GM18951 (cell line): ENCODE results near the gene F2RL2.

Source experiments
- POLR2A ChIP-seq: IDR thresholded peaks from 4 replicates; pipeline ENCODE4 v1.6.1; 2011; ENCODE audit warnings: mild to moderate bottlenecking; ENCODE audit not compliant: insufficient read length, insufficient read depth; ENCODE audit errors: extremely low read depth
- in situ Hi-C: fragments of 300-500 bp; cut with MboI; formaldehyde crosslinking; loops from one replicate; pipeline ENCODE4 v1.12.0; 2022; ENCODE audit warnings: low sequenced_read_pairs, mixed read lengths, inconsistent platforms; ENCODE audit not compliant: unreplicated experiment

F2RL2 gene

GRCh38 chr5:76642390-76643040 is 19.3 kb upstream of the F2RL2 start:
- TF ChIP-seq POLR2A = no peak
- in situ Hi-C loops = no loop called here

GRCh38 chr5:76641514-76642120 is 18.4 kb upstream of the F2RL2 start:
- TF ChIP-seq POLR2A = no peak
- in situ Hi-C loops = no loop called here

GRCh38 chr5:76638479-76638878 is 15.3 kb upstream of the F2RL2 start:
- in situ Hi-C loops = no loop called here
- TF ChIP-seq POLR2A = no peak

GRCh38 chr5:76637490-76637889 is 14.3 kb upstream of the F2RL2 start:
- TF ChIP-seq POLR2A = no peak
- in situ Hi-C loops = no loop called here

- in situ Hi-C loops = no loop called here
- TF ChIP-seq POLR2A = no peak
Observed at GRCh38 chr5:76634661-76635060, 11.5 kb upstream of the F2RL2 start.

GRCh38 chr5:76626738-76627137 is 3.5 kb upstream of the F2RL2 start:
- TF ChIP-seq POLR2A = no peak
- in situ Hi-C loops = no loop called here

- TF ChIP-seq POLR2A = no peak
- in situ Hi-C loops = no loop called here
Observed at GRCh38 chr5:76625087-76625815, 2.0 kb upstream of the F2RL2 start.

GRCh38 chr5:76622076-76622475 is 1.1 kb downstream of the F2RL2 start:
- in situ Hi-C loops = no loop called here
- TF ChIP-seq POLR2A = no peak

GRCh38 chr5:76620166-76620565 is 3.0 kb downstream of the F2RL2 start:
- TF ChIP-seq POLR2A = no peak
- in situ Hi-C loops = no loop called here

GRCh38 chr5:76617675-76618074 is 5.5 kb downstream of the F2RL2 start:
- in situ Hi-C loops = no loop called here

GRCh38 chr5:76617229-76617628 is 6.0 kb downstream of the F2RL2 start:
- in situ Hi-C loops = no loop called here
- no peak for TF ChIP-seq POLR2A

More at GRCh38 chr5:76617675-76618074, 5.5 kb downstream of the F2RL2 start:
- no peak for TF ChIP-seq POLR2A

GRCh38 chr5:76616206-76616605 is 7.0 kb downstream of the F2RL2 start:
- in situ Hi-C loops = no loop called here
- no peak for TF ChIP-seq POLR2A

GRCh38 chr5:76615759-76616158 is 7.4 kb downstream of the F2RL2 start:
- in situ Hi-C loops = no loop called here
- TF ChIP-seq POLR2A = no peak

- no peak for TF ChIP-seq POLR2A
- in situ Hi-C loops = no loop called here
Observed at GRCh38 chr5:76612942-76613341, 10.3 kb downstream of the F2RL2 start.
